ENCODE results near the gene NECTIN1. TPM values are rescaled to one million over a fixed set of nuclear protein-coding genes. Genes with fewer than 3 reads are reported as not detected.

The NECTIN1 gene
- total RNA-seq, 1 experiment from 2014 or later: 19.9 TPM

DNA sequence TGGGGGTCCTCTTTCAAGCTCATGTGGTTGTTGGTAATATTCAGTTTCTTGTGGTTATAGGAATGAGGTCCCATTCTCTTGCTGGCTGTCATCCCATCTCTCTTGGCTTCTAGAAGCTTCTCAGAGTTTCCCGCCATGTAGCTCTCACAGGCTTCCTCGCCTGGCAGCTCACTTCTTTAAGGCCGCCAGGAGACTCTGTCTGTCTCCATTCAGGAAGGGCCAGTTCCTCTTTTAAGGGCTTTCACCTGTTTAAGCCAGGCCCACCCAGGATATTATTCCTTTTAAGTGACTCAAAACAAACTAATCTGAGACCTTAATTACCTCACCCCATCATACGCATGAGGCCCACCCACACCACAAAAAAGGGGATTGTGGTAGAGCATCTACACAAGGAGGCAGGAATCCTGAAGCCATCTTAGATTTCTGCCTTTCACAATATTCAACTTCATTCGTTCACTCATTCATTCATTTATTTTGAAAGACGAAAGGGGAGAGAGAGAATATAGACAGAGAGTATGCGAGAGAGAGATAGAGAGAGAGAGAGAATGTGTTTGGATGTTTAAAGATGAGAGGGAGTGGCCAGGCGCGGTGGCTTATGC, 42.3 kb upstream of the NECTIN1 start:
- intact Hi-C loops (cut with micrococcal nuclease): no loop called here
- Histone ChIP-seq H3K27me3 (ENCODE audit: low read length) (peaks cover 57% of the 10 kb centered on the region), H3K9ac (ENCODE audit: low read length) (no peak overlapping the region), H3K79me2 (ENCODE audit: low read length) (no peaks in the 10 kb centered on the region), H3K9me3 (ENCODE audit: low read length) (no peaks in the 10 kb centered on the region), H3F3A (ENCODE audit: low read length, unreplicated experiment) (no peaks in the 10 kb centered on the region), H4K20me1 (ENCODE audit: low read length) (no peaks in the 10 kb centered on the region), H3K4me2 (ENCODE audit: low read length) (no peak overlapping the region), H3K4me1 (ENCODE audit: insufficient read depth, low read length) (no peaks in the 10 kb centered on the region), H3K27ac (ENCODE audit: low read length) (no peak overlapping the region), H3K36me3 (ENCODE audit: low read depth, low read length) (no peaks in the 10 kb centered on the region), H3K9me2 (replicated peaks; ENCODE audit: low read length) (no peaks in the 10 kb centered on the region), H2AFZ (ENCODE audit: low read length) (no peak overlapping the region), H3K4me3 (ENCODE audit: low read length) (no peak overlapping the region)
- ChIA-PET POLR2A (ENCODE audit: unreplicated experiment) (no interaction called here), CTCF (no interaction called here)
- TF ChIP-seq, protein P1, sequence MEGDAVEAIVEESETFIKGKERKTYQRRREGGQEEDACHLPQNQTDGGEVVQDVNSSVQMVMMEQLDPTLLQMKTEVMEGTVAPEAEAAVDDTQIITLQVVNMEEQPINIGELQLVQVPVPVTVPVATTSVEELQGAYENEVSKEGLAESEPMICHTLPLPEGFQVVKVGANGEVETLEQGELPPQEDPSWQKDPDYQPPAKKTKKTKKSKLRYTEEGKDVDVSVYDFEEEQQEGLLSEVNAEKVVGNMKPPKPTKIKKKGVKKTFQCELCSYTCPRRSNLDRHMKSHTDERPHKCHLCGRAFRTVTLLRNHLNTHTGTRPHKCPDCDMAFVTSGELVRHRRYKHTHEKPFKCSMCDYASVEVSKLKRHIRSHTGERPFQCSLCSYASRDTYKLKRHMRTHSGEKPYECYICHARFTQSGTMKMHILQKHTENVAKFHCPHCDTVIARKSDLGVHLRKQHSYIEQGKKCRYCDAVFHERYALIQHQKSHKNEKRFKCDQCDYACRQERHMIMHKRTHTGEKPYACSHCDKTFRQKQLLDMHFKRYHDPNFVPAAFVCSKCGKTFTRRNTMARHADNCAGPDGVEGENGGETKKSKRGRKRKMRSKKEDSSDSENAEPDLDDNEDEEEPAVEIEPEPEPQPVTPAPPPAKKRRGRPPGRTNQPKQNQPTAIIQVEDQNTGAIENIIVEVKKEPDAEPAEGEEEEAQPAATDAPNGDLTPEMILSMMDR (conservative IDR thresholded peaks at IDR 0.05; ENCODE audit: low read depth, low read length): no peak
- TF ChIP-seq EZH2phosphoT487 (IDR thresholded peaks at IDR 0.05; ENCODE audit: borderline replicate concordance, low read length) (no peak), EZH2 (IDR thresholded peaks at IDR 0.05; ENCODE audit: low read length, unreplicated experiment) (no peak)
- BruUV-seq (replicated peaks): no TSS peak
- DNase-seq (no peak), ATAC-seq (no peak)

DNA sequence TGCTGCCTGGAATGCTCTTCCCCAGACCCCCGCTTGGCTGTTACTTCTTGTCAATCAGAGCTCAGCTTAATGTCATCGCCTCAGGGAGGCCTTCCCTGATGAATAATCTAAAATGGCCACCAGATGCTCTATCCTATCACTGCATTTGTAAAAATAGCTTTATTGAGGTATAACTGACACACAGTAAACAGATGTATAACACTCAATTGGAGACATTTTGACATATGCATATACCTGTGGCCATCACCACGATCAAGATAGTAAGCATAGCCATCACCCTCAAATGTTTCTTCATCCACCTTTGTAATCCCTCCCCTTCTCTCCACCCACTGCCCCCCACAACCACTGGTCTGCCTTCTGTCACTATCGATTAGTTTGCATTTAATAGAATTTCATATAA, 36.6 kb upstream of the NECTIN1 start:
- H3K27ac ChIP-seq (ENCODE audit: low read length): no peak overlapping the region
- no peaks in the 10 kb centered on the region for H3K79me2 ChIP-seq (ENCODE audit: low read length)
- ATAC-seq (no peak), DNase-seq (no peak)
- CTCF ChIA-PET: no interaction called here
- H3K9me2 ChIP-seq (replicated peaks; ENCODE audit: low read length): no peaks in the 10 kb centered on the region
- TF ChIP-seq EZH2 (IDR thresholded peaks at IDR 0.05; ENCODE audit: low read length, unreplicated experiment): no peak
- TF ChIP-seq, protein P1 (conservative IDR thresholded peaks at IDR 0.05; ENCODE audit: low read depth, low read length): no peak
- no peak for TF ChIP-seq EZH2phosphoT487 (IDR thresholded peaks at IDR 0.05; ENCODE audit: borderline replicate concordance, low read length)
- BruUV-seq (replicated peaks): no TSS peak
- intact Hi-C loops (cut with micrococcal nuclease): no loop called here
- no peaks in the 10 kb centered on the region for H4K20me1 ChIP-seq (ENCODE audit: low read length)
- no peaks in the 10 kb centered on the region for H3F3A ChIP-seq (ENCODE audit: low read length, unreplicated experiment)
- no peak overlapping the region for H2AFZ ChIP-seq (ENCODE audit: low read length)
- peaks cover 76% of the 10 kb centered on the region for H3K27me3 ChIP-seq (ENCODE audit: low read length)
- no peak overlapping the region for H3K4me3 ChIP-seq (ENCODE audit: low read length)
- H3K9ac ChIP-seq (ENCODE audit: low read length): no peak overlapping the region
- POLR2A ChIA-PET (ENCODE audit: unreplicated experiment): no interaction called here
- H3K9me3 ChIP-seq (ENCODE audit: low read length): no peaks in the 10 kb centered on the region
- no peaks in the 10 kb centered on the region for H3K36me3 ChIP-seq (ENCODE audit: low read depth, low read length)
- H3K4me2 ChIP-seq (ENCODE audit: low read length): no peak overlapping the region
- no peaks in the 10 kb centered on the region for H3K4me1 ChIP-seq (ENCODE audit: insufficient read depth, low read length)

DNA sequence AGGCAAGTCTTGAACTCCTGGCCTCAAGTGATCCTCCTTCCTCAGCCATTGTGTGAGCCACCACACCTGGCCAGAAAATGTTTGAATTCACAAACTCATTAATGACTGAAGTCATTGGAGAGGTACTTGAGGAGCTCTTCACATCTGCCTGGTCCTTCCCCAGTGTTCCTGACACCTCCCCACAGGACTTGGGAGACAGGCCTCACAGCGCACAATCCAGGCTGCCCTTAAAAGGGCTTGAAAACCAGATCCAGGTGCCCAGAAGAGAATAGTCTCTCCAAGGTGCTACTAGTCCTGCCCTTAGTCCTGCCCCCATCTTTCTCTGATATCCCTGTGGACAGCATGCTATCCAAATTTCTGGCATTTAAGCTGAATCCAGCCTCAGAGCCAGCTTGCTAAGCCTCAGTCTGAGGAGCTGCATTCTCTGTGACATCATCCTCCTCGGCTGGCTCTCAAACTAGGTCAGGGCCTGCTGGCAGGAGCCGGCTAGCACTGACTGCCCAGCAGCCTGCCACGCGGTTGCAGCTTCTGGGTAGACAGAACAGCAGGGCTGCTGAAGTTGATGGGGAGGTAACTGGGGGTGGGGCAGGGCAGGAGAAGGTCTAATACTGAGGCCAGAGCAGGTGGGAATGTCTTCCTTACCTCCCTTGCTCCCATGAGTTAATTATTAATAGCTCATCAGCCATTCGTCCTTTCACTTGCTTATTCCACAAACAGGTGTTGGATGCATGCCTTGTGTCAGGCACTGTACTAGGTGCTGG, 35.3 kb upstream of the NECTIN1 start:
- Histone ChIP-seq H3K27me3 (ENCODE audit: low read length) (peaks cover 65% of the 10 kb centered on the region), H3K36me3 (ENCODE audit: low read depth, low read length) (no peaks in the 10 kb centered on the region), H3K9me3 (ENCODE audit: low read length) (no peaks in the 10 kb centered on the region), H3K4me1 (ENCODE audit: insufficient read depth, low read length) (peaks cover 5% of the 10 kb centered on the region), H3K4me3 (ENCODE audit: low read length) (no peak overlapping the region), H3K27ac (ENCODE audit: low read length) (no peak overlapping the region), H3K79me2 (ENCODE audit: low read length) (no peaks in the 10 kb centered on the region), H3K9ac (ENCODE audit: low read length) (no peak overlapping the region), H3K9me2 (replicated peaks; ENCODE audit: low read length) (no peaks in the 10 kb centered on the region), H3F3A (ENCODE audit: low read length, unreplicated experiment) (no peaks in the 10 kb centered on the region), H4K20me1 (ENCODE audit: low read length) (no peaks in the 10 kb centered on the region), H3K4me2 (ENCODE audit: low read length) (no peak overlapping the region), H2AFZ (ENCODE audit: low read length) (no peak overlapping the region)
- intact Hi-C loops (cut with micrococcal nuclease): no loop called here
- DNase-seq (no peak), ATAC-seq (no peak; the same call in 1 of the 2 replicates)
- no peak for TF ChIP-seq EZH2 (IDR thresholded peaks at IDR 0.05; ENCODE audit: low read length, unreplicated experiment)
- no peak for TF ChIP-seq EZH2phosphoT487 (IDR thresholded peaks at IDR 0.05; ENCODE audit: borderline replicate concordance, low read length)
- TF ChIP-seq, protein P1 (conservative IDR thresholded peaks at IDR 0.05; ENCODE audit: low read depth, low read length): no peak
- ChIA-PET POLR2A (ENCODE audit: unreplicated experiment) (no interaction called here), CTCF (no interaction called here)
- no TSS peak for BruUV-seq (replicated peaks)

Data from PC-3 (cell line).